Measurements from ENCODE around the gene CYP4Z1. TPM values are rescaled to one million over a fixed set of nuclear protein-coding genes. Genes with fewer than 3 reads are reported as not detected.

Gene CYP4Z1
- not detected in 2 replicates for total RNA-seq

DNA sequence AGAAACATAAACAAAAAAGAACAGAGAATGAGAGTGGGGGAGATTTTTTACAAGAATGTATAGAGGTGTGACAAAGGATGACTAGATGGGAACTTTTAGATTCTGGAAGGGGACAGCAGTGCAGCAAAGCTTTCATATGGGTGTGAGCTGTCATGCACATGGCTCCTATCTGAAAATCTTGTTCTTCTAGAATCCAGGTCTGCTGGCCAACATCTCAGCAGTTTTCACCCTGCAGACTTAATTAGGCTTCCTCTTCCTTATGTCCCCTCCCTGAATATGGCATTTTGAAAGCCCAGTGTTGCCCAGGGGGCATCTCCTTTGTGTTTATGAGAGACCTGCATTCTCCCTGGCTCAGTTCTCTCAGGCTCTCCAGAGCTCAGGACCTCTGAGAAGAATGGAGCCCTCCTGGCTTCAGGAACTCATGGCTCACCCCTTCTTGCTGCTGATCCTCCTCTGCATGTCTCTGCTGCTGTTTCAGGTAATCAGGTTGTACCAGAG, at the start of gene CYP4Z1:
CYP4Z1 (plus strand) TSS at position 135 of the 498 bp plus-strand sequence; CDS start at position 395, 260 bp downstream.
- H3K4me3 ChIP-seq (ENCODE audit: low read depth, low read length) = no peak within 1 kb of the TSS

DNA sequence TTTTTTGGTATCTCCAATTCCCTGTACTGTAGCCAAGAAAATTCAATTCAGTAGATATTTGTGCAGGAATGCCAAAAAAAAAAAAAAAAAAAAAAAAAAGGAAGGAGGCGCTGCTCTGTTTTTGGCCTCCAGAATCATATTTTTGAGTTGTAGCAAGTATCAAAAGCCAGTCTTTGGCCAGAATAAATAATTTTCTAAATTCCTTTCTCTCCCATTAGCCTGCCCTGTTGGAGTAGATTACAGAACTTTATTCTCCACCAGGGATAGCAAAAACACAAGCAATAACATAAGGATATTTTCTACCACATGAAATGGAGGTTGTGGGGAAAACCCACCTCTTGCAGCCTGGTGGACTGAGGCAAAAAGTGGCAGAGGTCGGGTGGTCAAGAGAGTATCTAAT, 46.0 kb upstream of the CYP4Z1 start:
- Histone ChIP-seq H3K4me3 (ENCODE audit: low read depth, low read length) (no peak overlapping the region), H3K27me3 (ENCODE audit: control insufficient read depth, insufficient read depth, low read length) (peaks cover 2% of the 10 kb centered on the region), H3K36me3 (ENCODE audit: control insufficient read depth, insufficient read depth, low read length) (no peaks in the 10 kb centered on the region)
- FAIRE-seq (no peak), DNase-seq (ENCODE audit: low read depth) (no peak)
- TF ChIP-seq, protein P1, sequence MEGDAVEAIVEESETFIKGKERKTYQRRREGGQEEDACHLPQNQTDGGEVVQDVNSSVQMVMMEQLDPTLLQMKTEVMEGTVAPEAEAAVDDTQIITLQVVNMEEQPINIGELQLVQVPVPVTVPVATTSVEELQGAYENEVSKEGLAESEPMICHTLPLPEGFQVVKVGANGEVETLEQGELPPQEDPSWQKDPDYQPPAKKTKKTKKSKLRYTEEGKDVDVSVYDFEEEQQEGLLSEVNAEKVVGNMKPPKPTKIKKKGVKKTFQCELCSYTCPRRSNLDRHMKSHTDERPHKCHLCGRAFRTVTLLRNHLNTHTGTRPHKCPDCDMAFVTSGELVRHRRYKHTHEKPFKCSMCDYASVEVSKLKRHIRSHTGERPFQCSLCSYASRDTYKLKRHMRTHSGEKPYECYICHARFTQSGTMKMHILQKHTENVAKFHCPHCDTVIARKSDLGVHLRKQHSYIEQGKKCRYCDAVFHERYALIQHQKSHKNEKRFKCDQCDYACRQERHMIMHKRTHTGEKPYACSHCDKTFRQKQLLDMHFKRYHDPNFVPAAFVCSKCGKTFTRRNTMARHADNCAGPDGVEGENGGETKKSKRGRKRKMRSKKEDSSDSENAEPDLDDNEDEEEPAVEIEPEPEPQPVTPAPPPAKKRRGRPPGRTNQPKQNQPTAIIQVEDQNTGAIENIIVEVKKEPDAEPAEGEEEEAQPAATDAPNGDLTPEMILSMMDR (IDR thresholded peaks at IDR 0.05; ENCODE audit: insufficient read depth, low read length, severe bottlenecking) = no peak

More for the DNA sequence above, at the start of gene CYP4Z1:
- peaks cover 5% of the 10 kb centered on the region for H3K27me3 ChIP-seq (ENCODE audit: control insufficient read depth, insufficient read depth, low read length)
- H3K36me3 ChIP-seq (ENCODE audit: control insufficient read depth, insufficient read depth, low read length) = no peaks in the 10 kb centered on the region
- TF ChIP-seq, protein P1 (IDR thresholded peaks at IDR 0.05; ENCODE audit: insufficient read depth, low read length, severe bottlenecking) = no peak
- DNase-seq (ENCODE audit: low read depth) (no peak), FAIRE-seq (no peak)

- Histone ChIP-seq H3K36me3 (ENCODE audit: control insufficient read depth, insufficient read depth, low read length) (no peaks in the 10 kb centered on the region), H3K27me3 (ENCODE audit: control insufficient read depth, insufficient read depth, low read length) (peaks cover 2% of the 10 kb centered on the region), H3K4me3 (ENCODE audit: low read depth, low read length) (peak within 1 kb of the TSS; percentile 39)
- TF ChIP-seq, protein P1 (IDR thresholded peaks at IDR 0.05; ENCODE audit: insufficient read depth, low read length, severe bottlenecking) = no peak
- DNase-seq (ENCODE audit: low read depth) (no peak), FAIRE-seq (no peak)
Observed at GRCh38 chr1:47023268-47024140, 43.5 kb upstream of the CYP4Z1 start, which contains the start of gene CYP4X1. Gene CYP4X1 (plus strand): TSS chr1:47023669. CDS start chr1:47023818, 149 bp downstream.

DNA sequence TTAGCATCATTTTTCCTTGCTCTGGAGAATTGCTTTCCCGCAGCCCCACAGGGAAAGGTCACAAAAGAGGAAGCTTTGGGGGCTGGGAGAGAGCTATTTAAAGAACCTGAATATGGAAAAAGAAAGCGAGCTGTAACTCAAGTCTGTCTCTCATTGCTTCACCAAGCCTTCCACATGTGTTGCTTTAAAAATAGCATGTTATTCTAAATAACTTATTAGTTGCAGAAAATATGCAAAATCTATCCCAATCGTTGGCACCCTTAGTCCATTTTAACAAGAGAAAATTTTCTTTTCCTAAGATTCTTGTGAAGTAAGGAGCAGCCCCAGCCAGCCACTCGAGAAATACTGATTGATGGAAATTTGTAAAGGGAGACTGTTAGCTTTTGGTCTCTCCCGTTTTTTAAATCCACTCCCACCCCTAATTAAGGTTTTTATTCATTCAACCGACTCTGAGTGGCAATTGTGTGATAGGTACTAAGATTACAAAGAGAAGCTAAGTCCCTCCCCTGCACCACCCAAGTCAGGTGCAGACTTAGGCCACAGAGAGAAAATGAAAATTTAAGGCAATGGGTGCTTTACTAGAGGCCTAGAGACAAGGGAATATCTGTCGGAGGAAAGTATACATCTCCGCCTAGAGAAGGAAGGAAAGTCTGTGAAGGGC, 42.8 kb upstream of the CYP4Z1 start:
- peak overlapping the region; percentile 39 for H3K4me3 ChIP-seq (ENCODE audit: low read depth, low read length)
- no peaks in the 10 kb centered on the region for H3K36me3 ChIP-seq (ENCODE audit: control insufficient read depth, insufficient read depth, low read length)
- DNase-seq (ENCODE audit: low read depth) (no peak), FAIRE-seq (no peak)
- TF ChIP-seq, protein P1 (IDR thresholded peaks at IDR 0.05; ENCODE audit: insufficient read depth, low read length, severe bottlenecking) = no peak
- H3K27me3 ChIP-seq (ENCODE audit: control insufficient read depth, insufficient read depth, low read length) = peaks cover 2% of the 10 kb centered on the region

DNA sequence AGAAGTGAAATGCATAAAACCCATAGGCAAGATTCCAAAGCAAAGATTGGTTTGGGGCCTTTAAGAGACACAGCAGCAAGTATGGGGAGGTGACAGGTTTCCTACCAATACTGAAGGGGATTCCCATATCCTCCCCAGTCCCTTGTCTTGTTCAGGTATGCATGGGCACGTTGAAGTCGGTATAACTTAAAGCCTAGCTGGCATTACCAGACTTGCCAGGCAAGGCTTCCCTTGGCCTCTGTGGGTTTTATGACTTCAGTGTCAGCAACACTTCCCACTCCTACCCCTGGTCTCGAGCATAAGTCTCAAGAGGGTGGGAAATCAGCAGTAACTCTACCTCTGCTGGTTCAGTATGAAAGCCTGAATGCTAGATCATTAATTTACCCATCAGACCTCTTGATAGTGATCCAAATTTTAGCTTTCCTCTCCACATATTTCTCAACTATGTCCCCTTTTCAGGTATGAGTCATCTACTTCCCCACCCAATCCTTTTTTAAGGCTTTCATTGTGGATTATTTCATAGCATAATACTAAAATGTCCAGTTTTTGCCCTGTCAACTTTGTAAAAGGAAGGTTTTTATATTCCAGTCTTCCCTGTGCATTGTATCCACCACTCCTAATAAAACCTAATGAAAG, 36.7 kb upstream of the CYP4Z1 start:
- DNase-seq (ENCODE audit: low read depth) (peak; percentile 55), FAIRE-seq (peak; percentile 94)
- TF ChIP-seq, protein P1 (IDR thresholded peaks at IDR 0.05; ENCODE audit: insufficient read depth, low read length, severe bottlenecking) = no peak
- Histone ChIP-seq H3K27me3 (ENCODE audit: control insufficient read depth, insufficient read depth, low read length) (no peaks in the 10 kb centered on the region), H3K36me3 (ENCODE audit: control insufficient read depth, insufficient read depth, low read length) (no peaks in the 10 kb centered on the region), H3K4me3 (ENCODE audit: low read depth, low read length) (no peak overlapping the region)

Measured in bronchial epithelial cell (primary cell).